HG03432 (cell line): ENCODE data around the gene ARGFX.
"Not testable (repeated sequence)": the region's sequence is repeated elsewhere in the genome, so short reads cannot be mapped to it uniquely, and the experiment has no call there.

Experiments
- ATAC-seq: cut with Tn5 transposase; IDR thresholded peaks from one replicate; pipeline ENCODE4 v1.9.1; 2021; ENCODE audit warnings: mild to moderate bottlenecking, moderate library complexity; ENCODE audit not compliant: unreplicated experiment

Gene ARGFX

DNA sequence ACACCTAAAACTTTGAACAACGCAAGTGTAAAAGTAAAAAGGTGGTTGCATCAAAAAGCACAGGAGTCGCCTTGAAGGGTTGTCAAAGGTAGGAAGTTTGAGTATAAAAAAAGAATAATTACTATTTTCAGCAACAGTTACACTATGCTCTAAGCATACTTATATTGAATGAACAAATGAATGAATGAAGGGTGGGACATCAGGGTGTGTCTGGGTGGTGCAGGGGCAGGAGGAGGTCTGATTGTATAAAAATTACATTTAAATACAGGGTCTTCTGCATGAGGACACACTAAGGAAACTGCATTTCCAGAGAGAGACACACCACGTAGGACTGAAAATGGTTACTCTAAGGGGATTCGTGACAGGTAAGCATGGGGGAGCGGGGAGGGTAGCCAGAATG lies at the start of gene ARGFX:
Gene ARGFX, plus strand, starts transcription at position 301 of the 400 bp plus-strand sequence. CDS start 2,765 bp downstream, outside the sequence.
- no peak for ATAC-seq

DNA sequence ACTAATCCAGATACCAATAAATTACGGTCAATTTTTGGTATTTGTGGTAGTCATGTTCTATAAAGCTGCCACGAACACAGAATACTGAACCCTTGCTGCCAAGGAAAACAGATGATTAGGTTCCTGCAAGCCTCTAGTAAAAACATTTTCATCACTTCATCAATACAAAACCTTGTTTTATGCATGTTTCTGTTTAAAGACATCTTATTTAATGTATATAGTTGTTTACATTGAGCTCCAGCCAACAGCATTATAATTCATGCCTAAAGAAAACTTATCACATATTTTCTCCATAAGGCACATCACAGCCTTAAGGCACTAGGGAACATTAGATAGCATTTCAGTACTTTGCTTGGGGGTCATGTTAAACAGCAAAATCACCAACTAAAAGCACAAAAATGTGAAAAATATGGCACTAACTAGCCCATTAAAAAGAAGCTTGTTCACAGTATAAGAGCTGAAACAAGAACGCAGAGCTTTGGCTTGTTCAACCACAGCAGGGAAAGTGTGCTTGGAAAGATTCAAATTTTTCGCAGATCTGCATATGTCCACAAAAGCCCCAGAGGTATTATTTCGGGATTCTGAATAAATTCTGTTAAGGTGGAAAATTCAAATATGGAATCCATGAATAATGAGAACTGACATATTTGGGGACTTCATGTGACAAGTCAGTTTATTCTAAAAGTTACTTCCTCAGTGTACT lies 49.6 kb upstream of the ARGFX start:
- ATAC-seq: no peak

DNA sequence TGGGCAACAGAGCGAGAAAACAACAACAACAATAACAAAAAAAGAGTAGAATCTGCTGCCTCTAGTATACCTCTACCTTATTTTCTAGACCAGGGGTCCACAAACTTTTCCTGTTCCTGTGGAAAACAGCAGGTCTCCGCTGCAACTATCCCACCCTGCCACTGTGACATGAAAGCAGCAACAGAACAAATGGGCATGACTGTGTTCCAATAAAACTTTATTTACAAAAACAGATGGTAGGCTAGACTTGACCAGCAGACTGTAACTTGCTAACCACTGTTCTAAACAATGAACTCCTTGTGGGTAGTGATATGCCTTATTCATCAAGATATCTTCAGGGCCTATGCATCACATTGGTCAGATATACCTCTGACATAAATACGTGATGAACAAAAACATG lies 47.2 kb upstream of the ARGFX start:
- ATAC-seq: no peak

DNA sequence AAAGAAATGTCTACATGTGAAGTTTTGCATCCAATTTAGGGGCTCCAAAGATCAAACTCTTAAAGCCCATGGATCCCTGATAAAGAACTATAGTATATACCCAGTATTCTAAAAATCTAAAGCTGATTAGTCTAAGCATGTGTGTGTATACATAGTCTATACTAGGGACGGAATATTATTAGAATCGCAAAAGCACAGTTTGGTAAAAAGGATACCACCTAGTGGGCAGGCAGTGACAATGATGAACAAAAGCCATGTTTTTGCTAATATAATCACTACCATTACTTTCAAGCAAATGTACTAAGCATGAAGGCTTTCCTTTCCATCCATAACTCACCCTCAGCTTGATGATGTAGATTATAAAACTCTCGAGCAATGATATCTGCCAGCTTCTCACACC lies 38.4 kb upstream of the ARGFX start:
- ATAC-seq: no peak

DNA sequence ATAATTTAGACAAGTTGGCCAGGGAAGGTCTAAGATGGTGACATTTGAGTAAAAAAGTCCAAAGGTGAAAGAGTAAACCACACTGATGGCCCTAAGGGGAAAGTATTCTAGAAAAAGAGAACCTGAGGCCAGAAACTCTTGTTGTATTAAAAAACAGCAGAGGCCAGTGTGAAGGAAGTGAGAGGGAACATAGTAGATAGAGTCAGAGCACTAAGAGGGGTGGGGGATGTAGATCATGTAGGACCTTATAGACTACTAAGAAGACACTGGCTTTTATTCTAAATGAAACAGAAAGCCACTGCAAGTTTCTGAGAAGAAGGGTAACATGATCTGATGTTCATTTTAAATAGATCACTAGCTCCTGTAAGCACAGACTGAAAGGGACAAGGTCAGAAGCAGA lies 36.5 kb upstream of the ARGFX start:
- no peak for ATAC-seq

DNA sequence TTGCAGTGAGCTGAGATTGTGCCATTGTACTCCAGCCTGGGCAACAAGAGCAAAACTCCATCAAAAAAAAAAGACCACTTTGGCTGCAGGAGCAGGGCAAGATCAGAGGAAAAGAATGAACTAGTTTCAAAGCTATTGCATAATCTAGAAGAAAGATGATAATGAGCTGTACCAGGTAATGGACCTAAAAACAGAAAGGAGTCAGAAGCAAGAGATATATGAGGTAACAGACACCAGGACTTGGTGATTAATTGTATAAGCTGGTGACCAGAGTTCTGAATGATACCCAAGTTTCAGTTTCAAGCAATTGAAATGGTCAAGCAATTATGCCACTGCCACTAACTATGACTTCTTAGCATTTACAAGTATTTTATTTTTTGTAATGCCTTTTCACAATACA lies 24.8 kb upstream of the ARGFX start:
- ATAC-seq: no peak

DNA sequence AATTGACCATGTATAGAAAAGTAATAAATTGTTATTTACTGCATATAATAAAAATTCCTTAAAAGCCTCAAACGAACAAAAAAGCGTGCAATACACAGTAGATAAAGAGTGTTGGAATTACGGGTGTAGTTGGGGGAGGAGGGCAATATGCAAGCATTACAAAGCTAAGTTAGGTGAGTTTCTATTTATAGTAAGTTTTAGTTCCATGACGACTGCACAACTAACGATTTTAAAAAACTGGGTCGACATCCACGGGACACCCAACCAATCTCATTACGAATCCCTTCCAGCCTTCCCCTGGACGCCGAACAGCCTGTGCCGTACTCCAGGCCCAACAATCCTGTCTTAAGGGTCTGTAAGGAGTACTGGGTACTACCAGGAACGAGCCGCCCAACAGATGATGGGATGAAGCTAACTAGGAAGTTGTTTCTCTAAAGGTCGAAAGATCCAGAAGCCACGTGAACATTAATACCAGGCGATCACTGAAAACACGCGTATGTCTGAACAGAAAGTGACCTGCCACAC lies 22.6 kb upstream of the ARGFX start:
- peak; percentile 1 for ATAC-seq

DNA sequence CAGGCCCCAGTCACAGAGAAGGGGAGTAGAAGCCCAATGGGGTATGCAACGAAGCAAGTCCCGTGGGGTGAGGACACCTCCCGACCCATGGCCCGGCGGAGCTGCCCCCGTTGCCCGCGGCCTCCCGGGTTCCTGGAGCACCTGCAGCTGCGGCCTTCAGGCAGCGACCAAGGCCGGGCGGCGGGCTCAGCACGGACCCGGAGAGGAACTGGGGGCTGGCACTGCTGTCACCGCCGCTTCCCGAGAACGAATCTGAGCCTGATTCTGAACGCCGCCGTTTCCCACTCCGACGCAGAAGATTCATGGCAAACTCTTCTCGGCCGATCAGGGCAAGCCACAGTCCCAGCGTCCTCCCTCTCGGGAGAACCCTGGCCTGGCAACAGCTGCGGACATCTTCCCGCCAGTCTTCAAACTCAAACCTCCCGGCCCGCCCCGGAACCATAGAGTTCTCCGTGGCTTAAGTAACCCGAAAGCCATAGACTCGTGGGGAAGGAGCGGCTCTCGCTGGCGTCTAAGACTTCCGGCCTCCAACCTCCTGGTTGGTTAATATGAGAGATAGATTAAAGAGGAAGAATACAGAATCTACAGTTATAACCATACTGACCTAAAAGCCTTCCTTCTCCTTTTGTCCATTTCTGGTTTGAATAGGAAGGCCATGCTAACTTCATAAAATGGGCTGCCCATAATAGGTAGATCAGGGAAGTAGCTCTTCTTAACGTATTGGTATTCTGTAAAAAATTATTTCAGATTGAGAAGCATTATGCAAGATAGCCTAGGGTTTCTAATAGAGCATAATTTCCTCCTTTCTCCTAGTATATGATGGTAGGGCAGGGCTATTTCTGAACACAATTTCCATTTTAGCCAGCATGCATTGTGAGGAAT lies 21.9 kb upstream of the ARGFX start, which contains the start of gene POLQ:
Gene POLQ, minus strand, starts transcription at position 415 of the 882 bp plus-strand sequence. Its CDS starts 111 bp downstream, at position 304.
- ATAC-seq: peak; percentile 80

DNA sequence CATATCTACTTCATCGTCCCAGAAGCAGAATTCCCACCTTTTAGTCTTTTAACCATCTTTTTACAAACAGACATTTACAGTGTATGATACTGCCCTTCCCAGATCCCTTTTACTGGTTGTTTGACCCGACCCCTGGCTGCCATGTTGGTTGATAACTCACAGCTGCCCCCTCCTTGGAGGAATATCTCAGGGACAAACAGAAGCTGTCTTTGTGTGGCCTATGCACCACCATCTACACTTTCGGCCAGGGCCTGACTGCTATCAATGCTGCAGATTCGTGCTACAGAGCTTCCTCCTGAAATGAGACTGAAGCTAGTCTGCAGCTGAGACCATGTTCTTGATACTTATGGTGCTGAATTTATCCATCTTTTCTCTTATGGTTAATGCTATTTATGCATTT lies 15.4 kb upstream of the ARGFX start:
- no peak for ATAC-seq

DNA sequence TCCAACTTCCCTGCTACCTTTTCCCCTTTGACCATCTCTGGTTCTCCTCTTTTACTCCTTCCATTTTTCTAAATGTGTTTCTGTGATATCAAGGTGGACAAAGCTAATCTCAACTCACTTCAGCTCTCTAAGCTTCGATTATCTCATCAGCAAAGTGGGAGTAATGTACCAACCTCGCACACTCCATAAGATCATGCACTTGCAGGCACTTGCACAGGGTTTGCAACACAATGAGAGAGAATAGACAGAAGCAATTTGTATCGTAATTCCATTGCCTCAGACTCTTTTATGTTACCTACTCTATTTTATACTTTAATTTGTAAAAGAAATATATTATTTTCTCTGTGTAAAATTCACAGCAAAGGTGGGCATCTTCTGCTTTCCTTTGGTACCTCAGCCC lies 15.0 kb upstream of the ARGFX start:
- no peak for ATAC-seq

DNA sequence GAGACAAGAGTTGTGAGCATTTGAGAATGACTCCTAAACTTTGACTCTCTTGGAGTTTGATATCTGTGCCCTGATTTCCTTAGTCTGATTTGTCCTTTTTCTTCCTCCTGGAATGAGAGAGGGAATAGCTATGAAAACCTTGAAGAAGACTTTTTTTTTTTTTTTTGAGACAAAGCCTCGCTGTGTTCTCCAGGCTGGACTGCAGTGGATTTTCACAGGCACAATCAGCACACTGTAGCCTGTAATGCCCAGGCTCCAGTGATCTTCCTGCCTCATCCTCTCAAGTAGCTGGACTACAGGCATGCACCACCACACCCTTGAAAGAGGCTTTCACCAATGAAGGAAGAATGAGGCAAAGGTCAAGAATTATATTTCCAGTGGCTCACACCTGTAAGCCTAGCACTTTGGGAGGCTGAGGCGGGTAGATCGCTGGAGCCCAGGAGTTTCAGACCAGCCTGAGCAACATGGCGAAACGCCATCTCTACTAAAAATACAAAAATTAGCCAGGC lies 10.3 kb upstream of the ARGFX start:
- ATAC-seq: no peak

DNA sequence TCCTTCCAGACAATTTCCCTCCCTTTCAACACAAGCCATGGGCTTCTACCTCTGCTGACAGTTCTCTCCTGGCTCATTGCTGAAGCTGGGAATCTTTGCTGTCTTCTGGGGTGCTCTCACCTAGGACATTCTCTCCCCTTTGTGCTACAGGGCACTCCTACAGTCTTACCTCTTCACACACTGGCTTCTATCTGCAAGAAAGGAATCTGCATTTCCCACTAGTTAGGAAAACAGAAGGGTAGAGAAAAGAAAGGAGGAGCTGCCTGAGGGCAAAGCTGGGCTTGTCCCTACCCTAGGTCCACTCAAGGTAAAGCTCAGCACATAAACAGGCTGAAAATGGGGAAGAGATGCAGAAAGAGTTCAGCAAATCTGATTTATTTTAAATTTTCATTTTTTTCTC lies 5.6 kb upstream of the ARGFX start:
- ATAC-seq: no peak

DNA sequence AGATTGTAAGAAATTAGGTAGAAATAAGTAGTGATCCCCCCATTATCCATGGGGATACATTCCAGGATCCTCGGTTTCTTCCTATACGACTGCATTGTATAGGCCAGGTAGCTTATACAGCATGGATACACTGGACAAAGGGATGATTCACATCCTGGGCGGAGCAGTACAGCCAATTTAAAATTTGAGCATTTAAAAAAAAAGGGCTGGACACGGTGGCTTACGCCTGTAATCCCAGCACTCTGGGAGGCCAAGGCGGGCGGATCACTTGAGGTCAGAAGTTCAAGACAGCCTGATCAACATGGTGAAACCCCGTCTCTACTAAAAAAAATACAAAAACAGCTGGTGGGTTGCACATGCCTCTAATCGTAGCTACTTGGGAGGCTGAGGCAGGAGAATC lies 976 bp upstream of the ARGFX start:
- no peak for ATAC-seq

DNA sequence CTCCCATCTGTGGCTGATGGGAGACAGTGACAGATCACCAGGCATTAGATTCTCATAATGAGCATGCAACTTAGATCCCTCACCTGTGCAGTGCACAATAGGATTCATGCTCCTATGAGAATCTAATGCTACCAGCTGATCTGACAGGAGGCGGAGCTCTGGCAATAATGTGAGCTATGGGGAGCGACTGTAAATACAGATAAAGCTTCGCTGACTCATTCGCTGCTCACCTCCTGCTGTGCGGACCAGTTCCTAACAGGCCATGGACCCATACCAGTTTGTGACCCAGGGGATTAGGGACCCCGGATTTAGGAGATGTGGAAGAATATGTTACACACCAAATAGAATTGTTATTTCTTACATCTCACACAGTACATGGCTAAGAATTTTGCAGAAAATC lies 6.7 kb downstream of the ARGFX start:
- no peak for ATAC-seq

DNA sequence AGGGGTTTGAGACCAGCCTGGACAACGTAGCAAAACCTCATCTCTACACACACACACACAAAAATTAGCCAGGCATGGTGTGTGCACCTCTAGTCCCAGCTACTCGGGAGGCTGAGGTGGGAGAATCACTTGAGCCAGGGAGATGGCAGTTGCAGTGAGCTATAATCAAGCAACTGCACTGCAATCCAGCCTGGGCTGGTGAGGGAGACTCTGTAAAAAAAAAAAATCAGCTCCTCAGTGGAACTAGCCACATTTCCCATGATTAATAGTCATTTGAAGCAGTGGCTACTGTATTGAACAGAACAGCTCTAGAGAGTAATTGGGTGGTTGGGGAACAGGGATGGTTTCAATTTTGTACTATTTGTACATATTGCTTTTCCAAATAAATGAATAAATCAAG lies 13.9 kb downstream of the ARGFX start:
- ATAC-seq: no peak

DNA sequence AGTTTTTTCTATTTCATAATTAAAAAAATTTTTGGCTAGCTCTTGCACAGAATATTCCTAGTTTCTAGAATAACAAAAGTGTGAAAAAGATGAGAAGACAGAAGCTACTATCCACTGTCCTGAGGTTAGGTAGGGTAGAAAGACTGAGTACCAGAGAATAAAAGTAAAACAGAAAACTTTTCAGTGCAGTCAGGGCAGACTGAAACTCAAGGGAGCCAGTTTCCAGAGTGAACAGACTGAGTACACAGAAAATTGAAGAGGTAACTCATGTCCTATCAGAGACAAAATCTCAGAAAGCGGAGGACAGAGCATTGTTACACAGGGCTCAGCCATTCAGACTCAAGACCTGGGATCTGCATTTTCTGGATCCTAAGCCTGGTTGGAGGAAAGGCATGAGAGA lies 16.7 kb downstream of the ARGFX start:
- ATAC-seq: no peak

DNA sequence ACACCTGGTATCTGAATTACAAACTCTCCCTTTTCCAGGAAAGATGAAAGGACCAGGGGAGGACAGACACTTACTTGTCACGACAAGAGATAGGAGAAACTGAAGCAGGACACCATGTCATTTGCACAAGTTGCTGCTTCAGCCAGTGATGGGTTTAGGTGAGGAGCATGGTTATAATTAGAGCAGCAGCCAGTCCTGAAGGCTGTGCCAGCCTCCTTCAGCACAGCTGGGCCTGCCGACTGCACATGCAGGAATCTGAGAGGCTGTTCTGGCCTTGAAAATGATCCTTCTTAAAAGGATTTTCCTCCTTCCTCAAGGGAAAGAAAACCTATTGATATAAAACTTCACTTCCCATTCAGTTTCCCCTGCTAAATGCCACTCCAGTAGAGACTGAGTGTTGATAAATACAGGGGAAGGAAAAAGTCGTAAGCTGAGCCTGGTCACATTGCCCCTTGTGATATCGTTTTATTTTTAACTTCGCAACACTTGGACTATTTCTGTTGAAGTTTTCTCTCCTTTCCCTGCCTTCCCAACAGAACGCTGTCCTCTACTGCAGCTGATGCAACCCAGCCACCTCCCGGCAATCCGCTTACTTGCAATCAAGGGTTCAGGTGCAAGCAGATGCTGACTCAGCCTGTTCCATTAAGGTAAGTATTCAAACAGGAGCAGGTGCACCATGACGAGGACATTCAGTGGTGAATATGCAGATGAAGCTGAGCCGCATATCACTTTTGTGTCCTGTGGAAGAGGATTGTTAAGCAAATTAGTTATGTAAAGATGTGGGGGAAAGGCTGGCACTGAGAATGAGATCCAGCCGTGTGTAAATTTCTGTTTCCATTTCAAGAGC lies 25.3 kb downstream of the ARGFX start, which contains the start of gene FBXO40:
Gene FBXO40, plus strand, starts transcription at position 524 of the 847 bp plus-strand sequence. CDS start 27,197 bp downstream, outside the sequence.
- peak; percentile 42 for ATAC-seq

DNA sequence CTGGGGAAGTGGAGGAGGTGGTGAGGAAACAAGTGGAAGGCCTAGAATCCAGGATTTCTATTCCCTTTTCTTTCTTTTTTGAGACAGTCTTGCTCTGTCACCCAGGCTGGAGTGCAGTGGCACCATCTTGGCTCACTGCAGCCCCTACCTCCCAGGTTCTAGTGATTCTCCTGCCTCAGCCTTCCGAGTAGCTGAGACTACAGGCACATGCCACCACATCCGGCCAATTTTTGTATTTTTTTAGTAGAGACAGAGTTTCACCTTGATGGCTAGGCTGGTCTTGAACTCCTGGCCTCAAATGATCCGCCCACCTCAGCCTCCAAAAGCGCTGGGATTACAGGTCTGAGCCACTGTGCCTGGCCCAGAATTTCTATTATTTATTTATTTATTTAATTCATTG lies 26.1 kb downstream of the ARGFX start:
- ATAC-seq: not testable (repeated sequence)

DNA sequence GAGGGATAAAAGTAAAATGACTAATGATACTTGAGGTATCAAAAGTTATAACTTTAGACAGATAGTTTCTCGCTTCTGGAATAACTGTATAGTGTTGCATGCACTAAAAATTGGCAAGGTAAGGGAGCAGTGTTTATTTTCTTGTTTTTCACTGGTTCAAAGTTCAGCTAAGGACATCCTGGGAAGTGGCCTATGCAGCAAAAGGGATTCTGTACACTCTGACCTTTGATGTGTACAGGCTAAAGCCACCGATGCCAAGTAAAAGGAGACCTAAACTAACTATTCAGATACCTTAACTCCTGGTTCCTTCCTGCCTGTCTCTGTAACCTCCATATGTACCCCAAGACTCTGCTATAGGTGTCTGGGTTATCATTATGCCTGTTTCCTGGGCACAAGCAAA lies 27.1 kb downstream of the ARGFX start:
- ATAC-seq: no peak

DNA sequence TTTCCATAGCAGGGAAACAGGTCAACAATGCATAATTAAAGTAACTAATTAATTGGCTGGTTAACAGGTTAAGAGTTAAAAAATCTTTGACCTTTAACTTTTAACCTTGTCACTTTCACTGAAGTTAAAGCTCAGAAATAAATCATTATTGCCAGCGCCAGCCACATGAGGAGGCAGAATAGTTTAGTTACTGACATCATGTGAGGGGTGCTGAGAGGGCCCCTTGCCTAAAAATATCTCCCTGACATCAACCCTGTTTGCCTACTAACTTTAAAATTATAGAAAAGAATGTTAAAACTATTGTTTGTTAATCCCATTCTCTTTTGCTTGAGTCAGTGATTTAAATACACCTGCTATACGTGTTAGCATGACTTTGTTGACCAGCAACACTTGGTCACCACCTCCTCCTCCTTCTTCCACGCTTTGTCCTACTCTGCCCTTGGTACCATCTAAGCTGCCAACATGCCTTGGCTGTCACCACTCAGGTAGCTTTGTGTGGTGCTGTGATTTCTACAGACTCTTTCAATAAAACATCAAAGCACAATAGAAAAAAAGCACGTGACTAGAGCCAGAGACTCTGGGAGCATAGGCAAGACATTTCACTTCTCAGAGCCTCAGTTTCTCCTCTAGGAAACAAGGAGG lies 28.1 kb downstream of the ARGFX start:
- no peak for ATAC-seq
